HEK293 (cell line): ENCODE measurements around the gene CISH.

ENCODE experiments used
- BCL6B ChIP-seq: fragments of 450-650 bp; formaldehyde crosslinking; IDR thresholded peaks from 2 replicates; pipeline ENCODE4 v1.5.1; 2017; ENCODE audit warnings: missing biosample characterization, missing genetic modification characterization
- ELK4 ChIP-seq: IDR thresholded peaks from 2 replicates; pipeline ENCODE4 v1.6.1; 2011; ENCODE audit warnings: mild to moderate bottlenecking, low read depth, low read length, borderline replicate concordance
- GFI1B ChIP-seq: fragments of 450-650 bp; formaldehyde crosslinking; IDR thresholded peaks from 2 replicates; pipeline ENCODE4 v1.5.1; 2016; ENCODE audit warnings: missing biosample characterization, missing genetic modification characterization
- HOXC10 ChIP-seq: sonication (generic); formaldehyde crosslinking; IDR thresholded peaks from 2 replicates; pipeline ENCODE4 v1.8.1; 2023; ENCODE audit warnings: mild to moderate bottlenecking, missing genetic modification reagents
- PRDM10 ChIP-seq: fragments of 450-650 bp; formaldehyde crosslinking; IDR thresholded peaks from 2 replicates; pipeline ENCODE4 v1.5.1; 2016; ENCODE audit warnings: missing biosample characterization, missing genetic modification characterization
- ZBTB20 ChIP-seq: fragments of 450-650 bp; formaldehyde crosslinking; IDR thresholded peaks from 2 replicates; pipeline ENCODE4 v1.5.1; 2016; ENCODE audit warnings: missing biosample characterization, missing genetic modification characterization
- ZBTB6 ChIP-seq: fragments of 450-650 bp; formaldehyde crosslinking; IDR thresholded peaks from 2 replicates; pipeline ENCODE4 v1.5.1; 2017; ENCODE audit warnings: missing biosample characterization, missing genetic modification characterization
- ZEB2 ChIP-seq: fragments of 450-650 bp; formaldehyde crosslinking; IDR thresholded peaks from 2 replicates; pipeline ENCODE4 v1.5.1; 2016; ENCODE audit warnings: missing biosample characterization, missing genetic modification characterization
- ZNF114 ChIP-seq: fragments of 450-650 bp; formaldehyde crosslinking; IDR thresholded peaks from 2 replicates; pipeline ENCODE4 v1.5.0; 2017; ENCODE audit warnings: missing biosample characterization, missing genetic modification characterization
- ZNF148 ChIP-seq: fragments of 450-650 bp; formaldehyde crosslinking; IDR thresholded peaks from 2 replicates; pipeline ENCODE4 v1.5.0; 2017; ENCODE audit warnings: missing biosample characterization, missing genetic modification characterization, borderline replicate concordance
- ZNF18 ChIP-seq: fragments of 450-650 bp; formaldehyde crosslinking; IDR thresholded peaks from 2 replicates; pipeline ENCODE4 v1.5.1; 2016; ENCODE audit warnings: missing biosample characterization, missing genetic modification characterization
- ZNF184 ChIP-seq: fragments of 450-650 bp; IDR thresholded peaks from 2 replicates; pipeline ENCODE4 v1.5.1; 2018; ENCODE audit warnings: missing biosample characterization, mild to moderate bottlenecking, missing genetic modification characterization
- ZNF221 ChIP-seq: fragments of 450-650 bp; formaldehyde crosslinking; IDR thresholded peaks from 2 replicates; pipeline ENCODE4 v1.5.1; 2017; ENCODE audit warnings: missing biosample characterization, missing genetic modification characterization, borderline replicate concordance
- ZNF26 ChIP-seq: fragments of 450-650 bp; formaldehyde crosslinking; IDR thresholded peaks from 2 replicates; pipeline ENCODE4 v1.5.1; 2016; ENCODE audit warnings: missing biosample characterization, missing genetic modification characterization
- ZNF266 ChIP-seq: fragments of 450-650 bp; formaldehyde crosslinking; IDR thresholded peaks from 2 replicates; pipeline ENCODE4 v1.5.1; 2016; ENCODE audit warnings: missing biosample characterization, missing genetic modification characterization, low read depth
- ZNF302 ChIP-seq: fragments of 450-650 bp; formaldehyde crosslinking; IDR thresholded peaks from 2 replicates; pipeline ENCODE4 v1.5.1; 2016; ENCODE audit warnings: missing biosample characterization, missing genetic modification characterization, low read depth
- ZNF350 ChIP-seq: fragments of 450-650 bp; formaldehyde crosslinking; IDR thresholded peaks from 2 replicates; pipeline ENCODE4 v1.5.0; 2017; ENCODE audit warnings: missing biosample characterization, mild to moderate bottlenecking, missing genetic modification characterization
- ZNF391 ChIP-seq: fragments of 450-650 bp; formaldehyde crosslinking; IDR thresholded peaks from 2 replicates; pipeline ENCODE4 v1.5.1; 2016; ENCODE audit warnings: low read depth, missing biosample characterization, missing genetic modification characterization, borderline replicate concordance
- ZNF398 ChIP-seq: fragments of 450-650 bp; formaldehyde crosslinking; IDR thresholded peaks from 2 replicates; pipeline ENCODE4 v1.5.1; 2017; ENCODE audit warnings: missing biosample characterization, missing genetic modification characterization
- ZNF426 ChIP-seq: fragments of 450-650 bp; formaldehyde crosslinking; IDR thresholded peaks from 2 replicates; pipeline ENCODE4 v1.5.1; 2017; ENCODE audit warnings: missing biosample characterization, missing genetic modification characterization, mild to moderate bottlenecking, inconsistent platforms, moderate library complexity
- ZNF555 ChIP-seq: fragments of 450-650 bp; formaldehyde crosslinking; conservative IDR thresholded peaks from 2 replicates; pipeline ENCODE4 v1.5.1; 2017; ENCODE audit warnings: missing biosample characterization, mild to moderate bottlenecking, missing genetic modification characterization, inconsistent platforms
- ZNF701 ChIP-seq: fragments of 450-650 bp; formaldehyde crosslinking; IDR thresholded peaks from 2 replicates; pipeline ENCODE4 v1.5.1; 2016; ENCODE audit warnings: missing biosample characterization, missing genetic modification characterization
- ZNF843 ChIP-seq: fragments of 450-650 bp; formaldehyde crosslinking; IDR thresholded peaks from 2 replicates; pipeline ENCODE4 v1.5.1; 2016; ENCODE audit warnings: missing biosample characterization, missing genetic modification characterization

CISH gene

GRCh38 chr3:50568947-50569749 lies 42.4 kb downstream of the CISH start, which contains the start of gene HEMK1 (continued):
- no peak for TF ChIP-seq BCL6B (tag by site-specific recombination)
- peak; percentile 60; the same call in 1 of the 2 replicates for TF ChIP-seq GFI1B (tag by site-specific recombination)
- TF ChIP-seq ZNF221 (tag by site-specific recombination), result no peak
- TF ChIP-seq ZNF350 (tag by site-specific recombination), result no peak
- TF ChIP-seq ELK4, result 0 out of 2 replicates have a peak, but pooled peaks have one; percentile 46
- TF ChIP-seq ZEB2 (tag by site-specific recombination), result peak; percentile 93
- TF ChIP-seq ZNF843 (tag by site-specific recombination), result peak; percentile 57; the same call in 1 of the 2 replicates
- TF ChIP-seq ZBTB20, result peak; percentile 62; the same call in 1 of the 2 replicates
- no peak for TF ChIP-seq ZNF555 (tag by site-specific recombination)
- TF ChIP-seq ZNF26, result no peak
- peak; percentile 60; the same call in 1 of the 2 replicates for TF ChIP-seq ZBTB6 (tag by site-specific recombination)
- TF ChIP-seq PRDM10 (tag by site-specific recombination), result peak; percentile 85
- 0 out of 2 replicates have a peak, but pooled peaks have one; percentile 40 for TF ChIP-seq ZNF184 (tag by site-specific recombination)
- TF ChIP-seq ZNF426 (tag by site-specific recombination), result no peak
- no peak for TF ChIP-seq HOXC10 (CRISPR knock-in tag)
- no peak for TF ChIP-seq ZNF266 (tag by site-specific recombination)
- TF ChIP-seq ZNF302 (tag by site-specific recombination), result no peak
- no peak for TF ChIP-seq ZNF398 (tag by site-specific recombination)
- 0 out of 2 replicates have a peak, but pooled peaks have one; percentile 36 for TF ChIP-seq ZNF18 (tag by site-specific recombination)
- TF ChIP-seq ZNF391 (tag by site-specific recombination), result peak; percentile 87; the same call in 1 of the 2 replicates
- TF ChIP-seq ZNF114 (tag by site-specific recombination), result no peak
- TF ChIP-seq ZNF148 (tag by site-specific recombination), result no peak
- no peak for TF ChIP-seq ZNF701
